ENCODE results near the gene CRYBA2. TPM values are rescaled to one million over a fixed set of nuclear protein-coding genes. Genes with fewer than 3 reads are reported as not detected.

The CRYBA2 gene
- total RNA-seq, 2 donors from 2014 or later: 2.6 to 3.5 TPM

GRCh38 chr2:218995972-218996711 is 2.9 kb upstream of the CRYBA2 start:
- Histone ChIP-seq H3K9ac (ENCODE audit: extremely low read depth, low read length, poor library complexity, severe bottlenecking) (peak overlapping the region; percentile 30), H3K27ac (ENCODE audit: low read depth, low read length) (no peak overlapping the region), H3K9me3 (ENCODE audit: control insufficient read depth, low read length) (no peaks in the 10 kb centered on the region), H3K27me3 (ENCODE audit: control insufficient read depth, insufficient read depth, low read length, poor library complexity, severe bottlenecking) (peaks cover 49% of the 10 kb centered on the region), H3K4me1 (ENCODE audit: control insufficient read depth, insufficient read depth, low read length) (peaks cover 18% of the 10 kb centered on the region), H3K36me3 (ENCODE audit: control insufficient read depth, insufficient read depth, low read length) (no peaks in the 10 kb centered on the region), H3K4me3 (ENCODE audit: low read length) (peak overlapping the region; percentile 67)
- TF ChIP-seq CTCF (conservative IDR thresholded peaks at IDR 0.05): peak; percentile 93
- Mint-ChIP-seq H3K27me3 (ENCODE audit: insufficient read depth) (peaks cover 80% of the 10 kb centered on the region), H3K4me1 (peaks cover 27% of the 10 kb centered on the region), H3K36me3 (ENCODE audit: low read depth) (no peaks in the 10 kb centered on the region), H3K27ac (peak overlapping the region; percentile 87), H3K4me3 (peak overlapping the region; percentile 49), H3K9me3 (no peaks in the 10 kb centered on the region)
- peak; percentile 97 for DNase-seq
- WGBS, 2 experiments (ENCODE audit: insufficient coverage in 1 of 2, insufficient read length in 1 of 2): 9 to 14% methylated on average over 7 to 43 of the region's 43 CpGs

- no peak overlapping the region for H3K4me3 ChIP-seq (ENCODE audit: low read length)
- Mint-ChIP-seq H3K4me3 (peak overlapping the region; percentile 49), H3K27me3 (ENCODE audit: insufficient read depth) (peaks cover 80% of the 10 kb centered on the region), H3K9me3 (no peaks in the 10 kb centered on the region), H3K27ac (no peak overlapping the region), H3K36me3 (ENCODE audit: low read depth) (no peaks in the 10 kb centered on the region), H3K4me1 (peaks cover 27% of the 10 kb centered on the region)
- no peak overlapping the region for H3K27ac ChIP-seq (ENCODE audit: low read depth, low read length)
- no peak overlapping the region for H3K9ac ChIP-seq (ENCODE audit: extremely low read depth, low read length, poor library complexity, severe bottlenecking)
- WGBS, 2 experiments (ENCODE audit: insufficient coverage in 1 of 2, insufficient read length in 1 of 2): 41 to 45% methylated on average over 4 to 8 of the region's 8 CpGs
- peaks cover 18% of the 10 kb centered on the region for H3K4me1 ChIP-seq (ENCODE audit: control insufficient read depth, insufficient read depth, low read length)
- TF ChIP-seq CTCF (conservative IDR thresholded peaks at IDR 0.05): no peak
- no peaks in the 10 kb centered on the region for H3K36me3 ChIP-seq (ENCODE audit: control insufficient read depth, insufficient read depth, low read length)
- H3K9me3 ChIP-seq (ENCODE audit: control insufficient read depth, low read length): no peaks in the 10 kb centered on the region
- H3K27me3 ChIP-seq (ENCODE audit: control insufficient read depth, insufficient read depth, low read length, poor library complexity, severe bottlenecking): peaks cover 54% of the 10 kb centered on the region
- DNase-seq: no peak
Observed at GRCh38 chr2:218995561-218995960, 2.3 kb upstream of the CRYBA2 start.

- Mint-ChIP-seq H3K9me3 (no peaks in the 10 kb centered on the region), H3K4me3 (peak overlapping the region; percentile 19), H3K36me3 (ENCODE audit: low read depth) (no peaks in the 10 kb centered on the region), H3K27ac (no peak overlapping the region), H3K27me3 (ENCODE audit: insufficient read depth) (peaks cover 92% of the 10 kb centered on the region), H3K4me1 (peaks cover 12% of the 10 kb centered on the region)
- no peak overlapping the region for H3K9ac ChIP-seq (ENCODE audit: extremely low read depth, low read length, poor library complexity, severe bottlenecking)
- peak overlapping the region; percentile 73 for H3K4me3 ChIP-seq (ENCODE audit: low read length)
- H3K9me3 ChIP-seq (ENCODE audit: control insufficient read depth, low read length): no peaks in the 10 kb centered on the region
- H3K27ac ChIP-seq (ENCODE audit: low read depth, low read length): no peak overlapping the region
- H3K27me3 ChIP-seq (ENCODE audit: control insufficient read depth, insufficient read depth, low read length, poor library complexity, severe bottlenecking): peaks cover 82% of the 10 kb centered on the region
- peaks cover 8% of the 10 kb centered on the region for H3K4me1 ChIP-seq (ENCODE audit: control insufficient read depth, insufficient read depth, low read length)
- no peak for TF ChIP-seq CTCF (conservative IDR thresholded peaks at IDR 0.05)
- DNase-seq: peak; percentile 73
- H3K36me3 ChIP-seq (ENCODE audit: control insufficient read depth, insufficient read depth, low read length): no peaks in the 10 kb centered on the region
- WGBS, 2 experiments (ENCODE audit: insufficient coverage in 1 of 2, insufficient read length in 1 of 2): 7% methylated on average over 13 to 44 of the region's 44 CpGs
Observed at GRCh38 chr2:218992703-218993344, 398 bp downstream of the CRYBA2 start.

Data from endodermal cell (in vitro differentiated cells).